Large intestine (tissue), 3 donors: Measurements from ENCODE around the gene ABCC8. TPM values are rescaled to one million over a fixed set of nuclear protein-coding genes. Genes with fewer than 3 reads are reported as not detected.

Source experiments
- DNase-seq, 2 donors: peaks; one replicate each; pipeline versions ENCODE4 v3.0.0 to v3.0.0-alpha.2; 2013
- H3K27ac ChIP-seq: one replicate; pipeline ENCODE4 v1.5.1; 2013; ENCODE audit warnings: low read length
- H3K27me3 ChIP-seq: 2 replicates; pipeline ENCODE4 v1.6.1; 2013; ENCODE audit warnings: low read length; ENCODE audit not compliant: control insufficient read depth, insufficient read depth
- H3K36me3 ChIP-seq: 2 replicates; pipeline ENCODE4 v1.6.1; 2013; ENCODE audit warnings: low read length; ENCODE audit not compliant: control insufficient read depth, insufficient read depth
- H3K4me1 ChIP-seq: one replicate; pipeline ENCODE4 v1.6.1; 2013; ENCODE audit warnings: low read length; ENCODE audit not compliant: control insufficient read depth, insufficient read depth
- H3K4me3 ChIP-seq: one replicate; pipeline ENCODE4 v1.5.1; 2013; ENCODE audit warnings: low read length
- H3K9me3 ChIP-seq: one replicate; pipeline ENCODE4 v1.6.1; 2013; ENCODE audit warnings: mild to moderate bottlenecking, low read depth, low read length, moderate library complexity; ENCODE audit not compliant: control insufficient read depth
- WGBS: methylation state at CpG from one replicate; pipeline ENCODE4 v1.1.5; 2013; ENCODE audit warnings: low lambda C conversion rate; ENCODE audit not compliant: insufficient coverage; 5-methylcytosine and 5-hydroxymethylcytosine counted together
- polyA plus RNA-seq: library from polyadenylated mRNA; unstranded; fragments of 120-200 nt; gene quantifications from one replicate; pipeline ENCODE4 v1.2.1, GENCODE V29; 2013

Gene ABCC8
- polyA plus RNA-seq, 1 donor: 23.5 TPM

DNA sequence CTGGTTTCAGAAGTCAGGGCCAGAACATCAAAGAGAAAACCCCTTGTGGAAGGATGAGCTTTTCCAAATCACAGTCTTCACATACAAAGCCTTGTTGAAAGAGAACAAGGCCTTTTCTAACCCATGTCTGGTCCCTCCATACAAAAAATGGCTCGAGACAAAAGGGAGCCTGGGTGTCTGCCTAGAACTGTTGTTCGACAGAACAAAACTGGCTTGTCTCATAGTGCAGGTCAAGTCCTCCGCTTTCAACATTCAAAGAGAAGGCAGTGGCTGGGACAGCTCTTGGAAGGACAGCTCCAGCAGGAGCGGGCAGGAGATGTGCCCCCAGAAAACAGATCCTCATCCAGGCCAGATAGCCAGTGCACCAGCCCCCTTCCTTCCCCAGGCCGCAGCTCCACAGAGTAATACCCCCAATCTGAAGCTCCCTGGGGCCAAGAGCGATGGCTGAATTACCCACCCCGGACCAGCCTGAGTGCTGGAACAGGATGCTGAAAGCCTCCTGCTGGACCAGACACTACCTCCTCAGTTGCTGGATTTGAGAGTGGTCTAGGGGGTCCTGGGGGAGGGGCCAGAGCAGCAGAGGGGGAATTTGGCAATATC is 40.0 kb upstream of the ABCC8 start:
- WGBS: no CpG with 5 or more reads among the region's 7 CpGs
- Histone ChIP-seq H3K27me3 (no peaks in the 10 kb centered on the region), H3K9me3 (no peaks in the 10 kb centered on the region), H3K27ac (no peak overlapping the region), H3K36me3 (peaks cover 82% of the 10 kb centered on the region), H3K4me3 (no peak overlapping the region), H3K4me1 (no peaks in the 10 kb centered on the region)
- DNase-seq: no peak

GRCh38 chr11:17515443-17516176 is 39.0 kb upstream of the ABCC8 start:
- WGBS: no CpG with 5 or more reads among the region's 5 CpGs
- H3K9me3 ChIP-seq: no peaks in the 10 kb centered on the region
- H3K27ac ChIP-seq: no peak overlapping the region
- H3K27me3 ChIP-seq: no peaks in the 10 kb centered on the region
- H3K4me3 ChIP-seq: no peak overlapping the region
- peaks cover 82% of the 10 kb centered on the region for H3K36me3 ChIP-seq
- DNase-seq: no peak
- no peaks in the 10 kb centered on the region for H3K4me1 ChIP-seq

- DNase-seq: no peak
- 76% methylated on average over 2 of the region's 4 CpGs for WGBS
- H3K36me3 ChIP-seq: peaks cover 80% of the 10 kb centered on the region
- no peaks in the 10 kb centered on the region for H3K27me3 ChIP-seq
- no peak overlapping the region for H3K4me3 ChIP-seq
- H3K4me1 ChIP-seq: no peaks in the 10 kb centered on the region
- H3K9me3 ChIP-seq: no peaks in the 10 kb centered on the region
- H3K27ac ChIP-seq: no peak overlapping the region
Measured at GRCh38 chr11:17514476-17514875, 37.8 kb upstream of the ABCC8 start.

DNA sequence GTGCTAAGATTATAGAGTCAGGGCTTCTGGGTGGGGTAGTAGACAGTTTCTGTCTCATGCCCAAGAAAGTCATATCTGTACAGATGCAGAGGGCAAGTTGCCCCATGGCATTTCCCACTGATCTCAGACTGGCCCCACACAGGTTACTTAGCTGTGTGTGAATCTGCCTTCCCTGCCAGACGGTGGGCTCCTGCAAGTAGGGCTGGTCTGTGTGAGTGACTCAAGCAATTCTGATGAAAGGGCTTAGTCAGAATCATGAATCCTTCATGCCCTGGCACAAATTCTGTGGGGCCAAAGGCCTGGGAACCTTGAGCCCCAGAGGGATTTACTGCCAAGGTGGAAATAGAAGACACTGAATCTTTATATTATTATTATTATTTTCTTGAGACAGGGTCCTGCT is 37.2 kb upstream of the ABCC8 start:
- no CpG with 5 or more reads among the region's 1 CpG for WGBS
- H3K27ac ChIP-seq: no peak overlapping the region
- no peaks in the 10 kb centered on the region for H3K27me3 ChIP-seq
- H3K9me3 ChIP-seq: no peaks in the 10 kb centered on the region
- DNase-seq: no peak
- no peak overlapping the region for H3K4me3 ChIP-seq
- H3K36me3 ChIP-seq: peaks cover 75% of the 10 kb centered on the region
- H3K4me1 ChIP-seq: peaks cover 4% of the 10 kb centered on the region

GRCh38 chr11:17512101-17512500 is 35.5 kb upstream of the ABCC8 start:
- WGBS: no CpG with 5 or more reads among the region's 2 CpGs
- H3K27ac ChIP-seq: no peak overlapping the region
- peaks cover 68% of the 10 kb centered on the region for H3K36me3 ChIP-seq
- peaks cover 4% of the 10 kb centered on the region for H3K4me1 ChIP-seq
- H3K4me3 ChIP-seq: no peak overlapping the region
- H3K27me3 ChIP-seq: no peaks in the 10 kb centered on the region
- no peaks in the 10 kb centered on the region for H3K9me3 ChIP-seq
- no peak for DNase-seq

DNA sequence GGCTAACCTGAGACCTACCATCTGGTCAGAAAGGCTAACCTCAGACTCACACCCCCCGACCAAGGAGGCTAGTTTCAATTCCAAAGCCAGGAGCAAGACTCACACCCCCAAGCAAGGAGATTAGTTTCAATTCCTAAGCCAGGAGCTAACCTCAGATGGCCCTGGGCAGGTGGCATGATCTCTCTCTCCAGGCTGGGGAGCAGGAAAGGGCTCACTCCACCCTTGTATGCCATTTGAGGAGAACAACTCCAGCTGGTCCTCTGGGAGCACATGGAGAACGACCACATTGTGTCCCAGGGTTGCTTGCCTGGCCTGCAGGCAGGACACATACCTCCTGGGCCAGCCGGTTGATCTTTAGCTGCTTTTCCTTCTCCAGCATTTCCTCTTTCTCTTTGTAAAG is 34.9 kb upstream of the ABCC8 start:
- 0% methylated on average over 1 of the region's 3 CpGs for WGBS
- no peaks in the 10 kb centered on the region for H3K27me3 ChIP-seq
- DNase-seq: no peak
- no peaks in the 10 kb centered on the region for H3K9me3 ChIP-seq
- peaks cover 68% of the 10 kb centered on the region for H3K36me3 ChIP-seq
- no peak overlapping the region for H3K4me3 ChIP-seq
- no peak overlapping the region for H3K27ac ChIP-seq
- peaks cover 4% of the 10 kb centered on the region for H3K4me1 ChIP-seq

DNA sequence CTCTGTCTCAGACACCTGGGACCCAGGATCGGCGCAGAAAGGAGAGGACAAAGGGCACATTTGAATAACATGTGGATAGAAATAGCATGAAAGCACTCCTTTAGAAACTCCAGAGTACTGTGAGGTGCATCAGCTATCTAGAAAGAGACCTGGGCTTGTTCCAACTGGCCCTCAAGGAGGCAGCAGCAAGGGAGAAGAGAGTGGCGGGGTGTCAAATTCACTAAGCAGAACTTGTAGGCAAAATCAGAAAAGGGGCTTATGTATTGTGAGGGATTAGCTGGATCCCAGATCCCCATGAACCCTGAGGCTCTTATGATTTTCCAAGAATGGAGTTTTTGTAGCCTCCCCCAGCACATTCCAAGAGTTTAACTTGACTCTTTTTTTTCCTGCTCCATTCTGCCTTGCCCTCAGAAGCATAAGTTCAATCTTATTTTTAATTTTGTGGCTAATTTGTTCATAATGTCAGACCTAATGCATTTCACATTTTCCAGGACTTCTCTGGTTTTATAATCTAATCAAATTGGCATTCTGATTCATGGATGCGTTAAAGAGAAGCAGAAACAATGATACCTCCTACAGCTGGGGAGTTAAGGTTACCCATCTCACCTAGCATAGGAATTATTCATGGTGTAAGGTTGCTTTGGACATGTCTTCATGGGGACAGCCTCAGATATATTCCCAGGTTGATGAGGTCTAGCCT is 34.0 kb upstream of the ABCC8 start:
- Histone ChIP-seq H3K4me1 (peaks cover 4% of the 10 kb centered on the region), H3K9me3 (no peaks in the 10 kb centered on the region), H3K27ac (no peak overlapping the region), H3K27me3 (no peaks in the 10 kb centered on the region), H3K4me3 (no peak overlapping the region), H3K36me3 (peaks cover 59% of the 10 kb centered on the region)
- no peak for DNase-seq
- 40% methylated on average over 2 of the region's 4 CpGs for WGBS

GRCh38 chr11:17508791-17509190 is 32.1 kb upstream of the ABCC8 start:
- DNase-seq: no peak
- H3K36me3 ChIP-seq: peaks cover 56% of the 10 kb centered on the region
- H3K4me3 ChIP-seq: no peak overlapping the region
- no CpG with 5 or more reads among the region's 3 CpGs for whole genome bisulfite sequencing
- H3K4me1 ChIP-seq: peaks cover 4% of the 10 kb centered on the region
- H3K27ac ChIP-seq: no peak overlapping the region
- no peaks in the 10 kb centered on the region for H3K9me3 ChIP-seq
- no peaks in the 10 kb centered on the region for H3K27me3 ChIP-seq

- Histone ChIP-seq H3K27me3 (no peaks in the 10 kb centered on the region), H3K4me1 (peaks cover 4% of the 10 kb centered on the region), H3K4me3 (no peak overlapping the region), H3K27ac (no peak overlapping the region), H3K9me3 (no peaks in the 10 kb centered on the region), H3K36me3 (peaks cover 58% of the 10 kb centered on the region)
- WGBS: 100% methylated on average over 1 of the region's 3 CpGs
- DNase-seq: no peak
Measured at GRCh38 chr11:17508306-17508705, 31.7 kb upstream of the ABCC8 start.

GRCh38 chr11:17507773-17508172 is 31.1 kb upstream of the ABCC8 start:
- no CpG with 5 or more reads among the region's 2 CpGs for WGBS
- Histone ChIP-seq H3K4me1 (peaks cover 4% of the 10 kb centered on the region), H3K27ac (no peak overlapping the region), H3K4me3 (no peak overlapping the region), H3K27me3 (no peaks in the 10 kb centered on the region), H3K36me3 (peaks cover 55% of the 10 kb centered on the region), H3K9me3 (no peaks in the 10 kb centered on the region)
- no peak for DNase-seq
